ENCODE results near the gene ADAMTSL2.

Gene ADAMTSL2

DNA sequence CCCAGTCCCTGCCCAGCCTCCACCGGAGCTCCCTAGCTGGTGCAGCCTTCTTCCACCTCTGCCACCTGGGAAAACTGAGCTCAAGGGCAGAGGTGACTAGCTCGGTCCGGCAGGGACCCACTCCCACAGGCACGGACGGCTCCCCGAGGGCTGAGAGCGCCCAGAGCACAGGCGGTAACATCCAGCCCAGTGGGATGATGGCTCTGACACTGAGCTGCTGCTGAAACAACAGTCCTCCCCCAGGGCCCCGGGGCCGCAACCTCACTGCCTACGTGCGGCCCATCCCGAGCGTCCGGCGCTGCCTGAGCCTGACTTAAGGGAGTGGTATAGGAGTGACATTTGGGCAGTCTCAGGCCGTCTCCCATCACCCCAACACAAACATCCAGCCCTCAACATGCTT, 70.9 kb downstream of the ADAMTSL2 start:
- Histone ChIP-seq H3K9ac (ENCODE audit: low read depth, low read length) (no peak overlapping the region), H3K27me3 (ENCODE audit: control insufficient read depth, insufficient read depth, low read length) (peaks cover 20% of the 10 kb centered on the region), H3K4me1 (ENCODE audit: control insufficient read depth, insufficient read depth, low read length) (no peaks in the 10 kb centered on the region), H3K36me3 (ENCODE audit: control insufficient read depth, insufficient read depth, low read length) (no peaks in the 10 kb centered on the region), H3K9me3 (ENCODE audit: control insufficient read depth, insufficient read depth, low read length) (no peaks in the 10 kb centered on the region), H3K4me3 (ENCODE audit: low read depth, low read length) (no peak overlapping the region)

DNA sequence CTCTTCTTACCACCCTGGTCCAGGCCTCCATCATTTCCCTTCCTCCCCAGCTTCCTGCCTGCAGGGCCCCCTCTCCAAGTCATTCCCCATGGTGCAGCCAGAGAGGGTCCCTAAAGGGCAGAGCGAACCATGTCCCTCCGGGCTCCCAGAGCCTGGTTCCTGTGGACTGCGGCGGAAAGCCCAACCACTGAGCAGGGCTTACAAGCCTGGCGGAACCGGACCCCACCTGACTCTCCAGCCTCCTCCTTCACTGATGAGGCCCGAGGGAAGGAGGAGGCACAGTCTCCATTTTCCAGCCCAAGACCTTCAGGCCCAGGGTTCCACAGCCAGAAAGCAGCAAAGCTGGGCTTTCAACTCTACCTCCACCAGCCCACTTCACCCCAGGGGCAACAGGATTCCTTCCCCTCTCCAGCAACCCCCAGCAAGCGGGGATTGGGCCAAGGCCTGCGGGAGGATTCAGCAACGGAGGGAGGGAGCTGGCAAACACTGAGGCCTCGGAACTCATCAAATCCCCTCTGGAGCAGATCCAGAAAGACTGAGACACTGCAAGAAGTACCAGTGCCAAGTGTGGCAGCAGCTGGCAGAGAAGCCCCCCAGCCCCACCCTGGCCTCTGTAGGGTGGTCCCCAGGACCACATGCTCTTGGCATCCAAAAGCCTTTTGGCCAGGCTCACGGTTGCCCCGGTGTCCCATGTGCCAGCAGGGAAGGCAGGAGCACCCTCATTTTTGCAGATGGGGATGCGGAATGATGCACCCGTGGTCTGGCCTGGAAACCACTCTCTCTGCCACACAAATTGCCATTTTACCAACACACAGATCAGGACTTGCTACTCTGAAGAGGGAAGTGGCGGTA, 71.6 kb downstream of the ADAMTSL2 start:
- Histone ChIP-seq H3K27me3 (ENCODE audit: control insufficient read depth, insufficient read depth, low read length) (peaks cover 20% of the 10 kb centered on the region), H3K9me3 (ENCODE audit: control insufficient read depth, insufficient read depth, low read length) (no peaks in the 10 kb centered on the region), H3K4me1 (ENCODE audit: control insufficient read depth, insufficient read depth, low read length) (no peaks in the 10 kb centered on the region), H3K36me3 (ENCODE audit: control insufficient read depth, insufficient read depth, low read length) (no peaks in the 10 kb centered on the region), H3K9ac (ENCODE audit: low read depth, low read length) (no peak overlapping the region), H3K4me3 (ENCODE audit: low read depth, low read length) (no peak overlapping the region)

- Histone ChIP-seq H3K4me1 (ENCODE audit: control insufficient read depth, insufficient read depth, low read length) (no peaks in the 10 kb centered on the region), H3K9ac (ENCODE audit: low read depth, low read length) (no peak overlapping the region), H3K36me3 (ENCODE audit: control insufficient read depth, insufficient read depth, low read length) (no peaks in the 10 kb centered on the region), H3K9me3 (ENCODE audit: control insufficient read depth, insufficient read depth, low read length) (no peaks in the 10 kb centered on the region), H3K4me3 (ENCODE audit: low read depth, low read length) (no peak overlapping the region), H3K27me3 (ENCODE audit: control insufficient read depth, insufficient read depth, low read length) (peaks cover 20% of the 10 kb centered on the region)
Measured at GRCh38 chr9:133606708-133607025, 72.2 kb downstream of the ADAMTSL2 start.

GRCh38 chr9:133607381-133607780, 72.9 kb downstream of the ADAMTSL2 start:
- Histone ChIP-seq H3K9ac (ENCODE audit: low read depth, low read length) (no peak overlapping the region), H3K27me3 (ENCODE audit: control insufficient read depth, insufficient read depth, low read length) (peaks cover 20% of the 10 kb centered on the region), H3K4me1 (ENCODE audit: control insufficient read depth, insufficient read depth, low read length) (no peaks in the 10 kb centered on the region)

DNA sequence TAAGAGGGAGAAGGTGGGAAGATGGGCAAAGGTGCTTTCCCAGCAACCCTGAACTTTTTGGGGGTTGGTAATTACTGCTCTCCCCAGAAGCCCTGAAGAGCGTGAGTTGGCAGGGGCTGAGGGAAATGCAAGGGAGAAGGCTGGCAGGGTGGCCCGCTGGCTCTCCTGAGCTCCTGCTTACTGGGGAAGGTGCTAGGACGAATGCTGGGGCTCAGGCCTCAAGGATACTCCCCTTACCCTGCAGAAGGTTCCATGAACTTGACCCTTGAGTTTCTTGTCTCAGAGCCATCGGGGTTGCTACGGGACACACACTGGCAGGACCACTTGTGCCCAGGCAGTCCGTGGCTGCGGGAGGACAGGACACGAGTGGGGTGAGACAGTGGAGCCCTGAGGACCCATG, 73.5 kb downstream of the ADAMTSL2 start:
- no peak overlapping the region for H3K4me3 ChIP-seq (ENCODE audit: low read depth, low read length)
- no peaks in the 10 kb centered on the region for H3K9me3 ChIP-seq (ENCODE audit: control insufficient read depth, insufficient read depth, low read length)
- no peak overlapping the region for H3K9ac ChIP-seq (ENCODE audit: low read depth, low read length)
- H3K27me3 ChIP-seq (ENCODE audit: control insufficient read depth, insufficient read depth, low read length): peaks cover 20% of the 10 kb centered on the region
- H3K36me3 ChIP-seq (ENCODE audit: control insufficient read depth, insufficient read depth, low read length): no peaks in the 10 kb centered on the region
- H3K4me1 ChIP-seq (ENCODE audit: control insufficient read depth, insufficient read depth, low read length): no peaks in the 10 kb centered on the region

More at GRCh38 chr9:133607381-133607780, 72.9 kb downstream of the ADAMTSL2 start:
- H3K36me3 ChIP-seq (ENCODE audit: control insufficient read depth, insufficient read depth, low read length): no peaks in the 10 kb centered on the region
- no peak overlapping the region for H3K4me3 ChIP-seq (ENCODE audit: low read depth, low read length)
- H3K9me3 ChIP-seq (ENCODE audit: control insufficient read depth, insufficient read depth, low read length): no peaks in the 10 kb centered on the region

- peak overlapping the region; percentile 52 for H3K4me3 ChIP-seq (ENCODE audit: low read depth, low read length)
- no peak overlapping the region for H3K9ac ChIP-seq (ENCODE audit: low read depth, low read length)
- H3K9me3 ChIP-seq (ENCODE audit: control insufficient read depth, insufficient read depth, low read length): no peaks in the 10 kb centered on the region
- H3K4me1 ChIP-seq (ENCODE audit: control insufficient read depth, insufficient read depth, low read length): no peaks in the 10 kb centered on the region
- H3K27me3 ChIP-seq (ENCODE audit: control insufficient read depth, insufficient read depth, low read length): peaks cover 20% of the 10 kb centered on the region
- no peaks in the 10 kb centered on the region for H3K36me3 ChIP-seq (ENCODE audit: control insufficient read depth, insufficient read depth, low read length)
Measured at GRCh38 chr9:133608382-133608781, 73.9 kb downstream of the ADAMTSL2 start.

DNA sequence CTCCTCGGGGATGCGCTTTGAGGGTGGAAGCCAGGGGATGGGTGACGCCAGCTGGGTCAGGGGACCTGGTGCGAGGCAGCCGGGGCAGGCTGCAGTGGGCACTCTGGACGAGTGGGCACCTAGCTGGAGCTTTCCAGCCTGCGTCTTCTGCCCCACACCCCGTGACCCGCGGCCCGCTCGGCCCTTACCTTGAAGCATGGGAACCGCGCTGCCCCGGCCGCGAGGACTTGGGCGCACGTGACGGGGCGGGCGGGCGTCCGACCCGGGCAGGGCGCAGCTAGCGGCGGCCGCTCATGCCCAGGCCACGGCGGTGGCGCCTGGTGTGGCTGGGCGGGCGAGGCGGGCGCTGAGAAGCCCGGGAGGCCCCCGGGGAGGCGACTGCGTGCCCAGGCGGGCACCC, 74.4 kb downstream of the ADAMTSL2 start:
- Histone ChIP-seq H3K4me3 (ENCODE audit: low read depth, low read length) (peak overlapping the region; percentile 52), H3K4me1 (ENCODE audit: control insufficient read depth, insufficient read depth, low read length) (no peaks in the 10 kb centered on the region)

DNA sequence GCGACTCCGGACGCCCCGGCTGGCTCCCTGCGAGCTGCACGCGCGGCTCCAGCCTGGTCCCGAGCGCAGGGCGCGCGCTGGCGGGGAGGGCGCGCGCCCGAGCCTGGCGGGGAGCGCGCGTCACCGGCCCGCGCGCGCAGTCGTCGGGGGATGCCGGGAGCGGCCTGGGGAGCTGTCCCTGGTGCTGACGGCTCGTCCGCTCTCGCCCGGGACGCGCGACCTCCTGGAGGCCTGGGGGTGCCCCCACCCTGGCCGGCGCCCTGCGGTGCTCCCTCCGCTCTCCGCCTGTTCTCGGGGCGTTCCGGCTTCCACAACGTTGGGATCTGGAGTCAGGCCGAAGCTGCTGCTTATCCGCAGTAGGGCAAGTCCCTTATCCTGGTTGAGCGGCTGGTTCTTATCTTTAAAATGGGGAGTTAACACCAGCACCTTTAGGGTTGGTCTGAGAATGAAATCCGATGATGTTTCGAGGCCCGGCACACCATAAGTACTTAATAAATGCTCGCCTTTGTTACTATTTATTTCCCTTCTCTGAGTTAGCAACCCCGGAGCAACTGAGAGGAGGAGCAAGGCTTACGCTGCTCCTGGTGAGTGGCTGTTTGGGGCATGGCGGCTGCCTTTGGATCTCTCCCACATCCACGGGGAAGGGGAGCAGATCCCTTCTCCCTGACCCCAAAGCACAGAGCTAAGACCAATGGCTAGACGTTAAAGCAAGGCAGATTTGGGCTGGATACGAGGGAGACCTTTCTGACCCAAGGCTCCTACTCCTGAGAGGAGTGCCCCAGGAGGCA, 75.0 kb downstream of the ADAMTSL2 start, which contains the start of gene FAM163B:
FAM163B (minus strand) TSS at position 79 of the 788 bp plus-strand sequence. CDS start 29,166 bp downstream, outside the sequence.
- H3K4me3 ChIP-seq (ENCODE audit: low read depth, low read length): peak within 1 kb of the TSS; percentile 52
- H3K9me3 ChIP-seq (ENCODE audit: control insufficient read depth, insufficient read depth, low read length): no peaks in the 10 kb centered on the region
- H3K9ac ChIP-seq (ENCODE audit: low read depth, low read length): no peak within 1 kb of the TSS
- peaks cover 20% of the 10 kb centered on the region for H3K27me3 ChIP-seq (ENCODE audit: control insufficient read depth, insufficient read depth, low read length)
- H3K36me3 ChIP-seq (ENCODE audit: control insufficient read depth, insufficient read depth, low read length): no peaks in the 10 kb centered on the region
- no peaks in the 10 kb centered on the region for H3K4me1 ChIP-seq (ENCODE audit: control insufficient read depth, insufficient read depth, low read length)

More for the DNA sequence above, 74.4 kb downstream of the ADAMTSL2 start:
- Histone ChIP-seq H3K27me3 (ENCODE audit: control insufficient read depth, insufficient read depth, low read length) (peaks cover 20% of the 10 kb centered on the region), H3K9me3 (ENCODE audit: control insufficient read depth, insufficient read depth, low read length) (no peaks in the 10 kb centered on the region), H3K36me3 (ENCODE audit: control insufficient read depth, insufficient read depth, low read length) (no peaks in the 10 kb centered on the region), H3K9ac (ENCODE audit: low read depth, low read length) (no peak overlapping the region)

- Histone ChIP-seq H3K9me3 (ENCODE audit: control insufficient read depth, insufficient read depth, low read length) (no peaks in the 10 kb centered on the region), H3K4me1 (ENCODE audit: control insufficient read depth, insufficient read depth, low read length) (no peaks in the 10 kb centered on the region), H3K4me3 (ENCODE audit: low read depth, low read length) (no peak overlapping the region), H3K36me3 (ENCODE audit: control insufficient read depth, insufficient read depth, low read length) (no peaks in the 10 kb centered on the region), H3K9ac (ENCODE audit: low read depth, low read length) (no peak overlapping the region), H3K27me3 (ENCODE audit: control insufficient read depth, insufficient read depth, low read length) (peaks cover 20% of the 10 kb centered on the region)
Measured at GRCh38 chr9:133610845-133611244, 76.3 kb downstream of the ADAMTSL2 start.

- no peaks in the 10 kb centered on the region for H3K4me1 ChIP-seq (ENCODE audit: control insufficient read depth, insufficient read depth, low read length)
- H3K9me3 ChIP-seq (ENCODE audit: control insufficient read depth, insufficient read depth, low read length): no peaks in the 10 kb centered on the region
- no peak overlapping the region for H3K9ac ChIP-seq (ENCODE audit: low read depth, low read length)
- H3K36me3 ChIP-seq (ENCODE audit: control insufficient read depth, insufficient read depth, low read length): no peaks in the 10 kb centered on the region
- H3K4me3 ChIP-seq (ENCODE audit: low read depth, low read length): no peak overlapping the region
- H3K27me3 ChIP-seq (ENCODE audit: control insufficient read depth, insufficient read depth, low read length): peaks cover 20% of the 10 kb centered on the region
Measured at GRCh38 chr9:133612051-133612450, 77.5 kb downstream of the ADAMTSL2 start.

DNA sequence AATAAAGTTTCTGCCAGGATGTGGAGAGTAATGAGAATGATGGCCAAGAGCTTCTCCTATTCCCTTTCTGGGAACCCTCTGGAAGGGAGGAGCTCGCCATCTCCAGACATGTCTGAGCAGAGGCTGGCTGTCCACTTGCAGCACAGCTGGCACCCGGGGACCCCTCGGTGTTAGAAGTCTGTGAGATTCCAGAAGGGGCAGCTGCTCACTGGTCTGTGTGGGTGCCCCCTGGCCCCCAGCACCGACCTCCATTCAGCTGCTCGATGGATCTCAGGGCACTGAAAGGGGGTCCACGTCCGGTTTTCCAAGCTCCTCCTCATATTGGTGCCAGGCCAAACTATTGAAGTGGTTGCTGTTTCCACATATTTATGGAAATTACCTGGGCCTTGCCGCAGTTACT, 78.3 kb downstream of the ADAMTSL2 start:
- no peaks in the 10 kb centered on the region for H3K4me1 ChIP-seq (ENCODE audit: control insufficient read depth, insufficient read depth, low read length)
- H3K9me3 ChIP-seq (ENCODE audit: control insufficient read depth, insufficient read depth, low read length): no peaks in the 10 kb centered on the region
- no peak overlapping the region for H3K4me3 ChIP-seq (ENCODE audit: low read depth, low read length)
- H3K36me3 ChIP-seq (ENCODE audit: control insufficient read depth, insufficient read depth, low read length): no peaks in the 10 kb centered on the region
- H3K9ac ChIP-seq (ENCODE audit: low read depth, low read length): no peak overlapping the region
- peaks cover 15% of the 10 kb centered on the region for H3K27me3 ChIP-seq (ENCODE audit: control insufficient read depth, insufficient read depth, low read length)

DNA sequence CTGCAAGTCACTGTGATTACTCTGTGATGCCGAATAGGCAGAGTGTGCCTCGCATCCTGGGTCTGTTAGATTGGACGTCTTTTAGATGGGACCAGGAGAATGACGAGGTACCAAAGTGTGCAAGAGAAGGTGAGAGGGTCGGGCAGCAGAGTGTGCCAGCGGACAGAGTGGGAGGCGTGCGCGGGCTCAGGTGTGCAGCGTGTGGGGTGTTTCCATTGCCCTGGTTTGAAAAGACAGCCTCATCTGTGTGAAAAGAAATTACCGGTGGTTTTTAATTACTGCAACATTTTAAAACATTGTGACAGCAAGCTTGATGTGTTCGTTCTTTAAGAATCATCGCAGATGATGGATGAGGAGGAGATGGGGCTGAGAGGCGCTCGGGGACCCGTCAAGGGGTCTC, 78.9 kb downstream of the ADAMTSL2 start:
- no peaks in the 10 kb centered on the region for H3K4me1 ChIP-seq (ENCODE audit: control insufficient read depth, insufficient read depth, low read length)
- H3K36me3 ChIP-seq (ENCODE audit: control insufficient read depth, insufficient read depth, low read length): no peaks in the 10 kb centered on the region
- no peak overlapping the region for H3K9ac ChIP-seq (ENCODE audit: low read depth, low read length)
- no peak overlapping the region for H3K4me3 ChIP-seq (ENCODE audit: low read depth, low read length)
- no peaks in the 10 kb centered on the region for H3K9me3 ChIP-seq (ENCODE audit: control insufficient read depth, insufficient read depth, low read length)
- H3K27me3 ChIP-seq (ENCODE audit: control insufficient read depth, insufficient read depth, low read length): peaks cover 10% of the 10 kb centered on the region
